ENCODE data around the gene FRZB. TPM values are rescaled to one million over a fixed set of nuclear protein-coding genes. Genes with fewer than 3 reads are reported as not detected.
A peak's percentile ranks its signal among the peaks of the same experiment; 100 is the strongest.

The FRZB gene, protein sequence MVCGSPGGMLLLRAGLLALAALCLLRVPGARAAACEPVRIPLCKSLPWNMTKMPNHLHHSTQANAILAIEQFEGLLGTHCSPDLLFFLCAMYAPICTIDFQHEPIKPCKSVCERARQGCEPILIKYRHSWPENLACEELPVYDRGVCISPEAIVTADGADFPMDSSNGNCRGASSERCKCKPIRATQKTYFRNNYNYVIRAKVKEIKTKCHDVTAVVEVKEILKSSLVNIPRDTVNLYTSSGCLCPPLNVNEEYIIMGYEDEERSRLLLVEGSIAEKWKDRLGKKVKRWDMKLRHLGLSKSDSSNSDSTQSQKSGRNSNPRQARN
- total RNA-seq (ENCODE audit: unreplicated experiment): 90.8 TPM
- long read RNA-seq, transcript FRZB-201 (6 exons, 3,162 nt): major isoform, 169 of 172 reads
- long read RNA-seq, partial matches to known transcripts: 1 of 172 reads
- long read RNA-seq, other reads (novel, unspliced or antisense): 2 of 172 reads

DNA sequence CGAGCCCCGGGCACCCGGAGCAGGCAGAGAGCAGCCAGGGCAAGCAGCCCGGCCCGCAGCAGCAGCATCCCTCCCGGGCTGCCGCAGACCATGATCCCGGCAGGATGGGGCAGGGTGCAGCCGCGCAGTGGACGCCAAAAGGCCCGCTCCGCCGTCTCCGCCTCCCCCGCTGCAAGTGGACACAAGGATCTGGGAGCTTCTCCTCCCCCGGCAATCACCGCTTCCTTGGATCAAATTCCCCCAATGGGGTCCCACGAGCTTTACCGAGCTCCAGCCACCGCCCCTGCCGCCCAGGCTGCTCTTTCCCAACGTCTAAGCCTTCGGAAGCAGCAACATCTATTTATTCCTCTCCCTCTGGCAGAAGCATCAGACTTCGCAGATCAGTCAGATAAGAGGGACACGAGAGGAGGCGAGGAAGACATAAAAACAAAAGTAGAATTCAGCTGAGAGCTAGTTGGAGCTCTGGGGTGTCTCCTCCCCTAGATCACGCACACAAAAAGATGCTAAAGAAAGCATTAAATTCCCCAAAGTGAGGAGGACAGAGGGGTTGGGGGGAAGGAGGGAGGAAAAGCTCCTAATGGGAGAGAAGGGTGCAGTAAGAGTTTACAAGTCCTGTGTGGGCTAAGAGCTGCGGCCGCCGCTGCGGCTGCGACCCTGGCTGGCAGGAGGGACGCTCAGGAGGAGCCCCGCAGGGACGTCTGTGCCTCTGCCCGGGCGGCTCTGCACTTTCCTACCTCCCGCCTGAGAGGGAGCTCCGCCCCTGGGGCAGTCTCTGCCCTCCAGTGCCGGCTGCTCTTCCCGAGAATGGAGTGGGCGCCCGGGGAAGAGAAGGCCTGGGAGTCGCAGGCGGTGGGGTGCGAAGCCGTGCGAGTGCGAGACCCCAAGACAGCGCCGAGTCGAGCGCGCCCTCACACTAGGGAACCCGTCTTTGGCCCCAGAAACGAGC is at the start of gene FRZB:
Gene FRZB, minus strand, starts transcription at position 177 of the 946 bp plus-strand sequence. Its CDS starts 85 bp downstream, at position 92.
- Mint-ChIP-seq H3K27ac (ENCODE audit: unreplicated experiment) (peak within 1 kb of the TSS; percentile 82), H3K36me3 (ENCODE audit: low read depth, unreplicated experiment) (peaks cover 12% of the 10 kb centered on the region), H3K4me1 (ENCODE audit: unreplicated experiment) (peaks cover 49% of the 10 kb centered on the region), H3K27me3 (ENCODE audit: unreplicated experiment) (peaks cover 5% of the 10 kb centered on the region), H3K9me3 (ENCODE audit: unreplicated experiment) (no peaks in the 10 kb centered on the region), H3K4me3 (ENCODE audit: unreplicated experiment) (peak within 1 kb of the TSS; percentile 96)
- TF ChIP-seq, protein P1, sequence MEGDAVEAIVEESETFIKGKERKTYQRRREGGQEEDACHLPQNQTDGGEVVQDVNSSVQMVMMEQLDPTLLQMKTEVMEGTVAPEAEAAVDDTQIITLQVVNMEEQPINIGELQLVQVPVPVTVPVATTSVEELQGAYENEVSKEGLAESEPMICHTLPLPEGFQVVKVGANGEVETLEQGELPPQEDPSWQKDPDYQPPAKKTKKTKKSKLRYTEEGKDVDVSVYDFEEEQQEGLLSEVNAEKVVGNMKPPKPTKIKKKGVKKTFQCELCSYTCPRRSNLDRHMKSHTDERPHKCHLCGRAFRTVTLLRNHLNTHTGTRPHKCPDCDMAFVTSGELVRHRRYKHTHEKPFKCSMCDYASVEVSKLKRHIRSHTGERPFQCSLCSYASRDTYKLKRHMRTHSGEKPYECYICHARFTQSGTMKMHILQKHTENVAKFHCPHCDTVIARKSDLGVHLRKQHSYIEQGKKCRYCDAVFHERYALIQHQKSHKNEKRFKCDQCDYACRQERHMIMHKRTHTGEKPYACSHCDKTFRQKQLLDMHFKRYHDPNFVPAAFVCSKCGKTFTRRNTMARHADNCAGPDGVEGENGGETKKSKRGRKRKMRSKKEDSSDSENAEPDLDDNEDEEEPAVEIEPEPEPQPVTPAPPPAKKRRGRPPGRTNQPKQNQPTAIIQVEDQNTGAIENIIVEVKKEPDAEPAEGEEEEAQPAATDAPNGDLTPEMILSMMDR (IDR thresholded peaks at IDR 0.05; ENCODE audit: unreplicated experiment): no peak
- DNase-seq (ENCODE audit: low spot score): peak; percentile 62

DNA sequence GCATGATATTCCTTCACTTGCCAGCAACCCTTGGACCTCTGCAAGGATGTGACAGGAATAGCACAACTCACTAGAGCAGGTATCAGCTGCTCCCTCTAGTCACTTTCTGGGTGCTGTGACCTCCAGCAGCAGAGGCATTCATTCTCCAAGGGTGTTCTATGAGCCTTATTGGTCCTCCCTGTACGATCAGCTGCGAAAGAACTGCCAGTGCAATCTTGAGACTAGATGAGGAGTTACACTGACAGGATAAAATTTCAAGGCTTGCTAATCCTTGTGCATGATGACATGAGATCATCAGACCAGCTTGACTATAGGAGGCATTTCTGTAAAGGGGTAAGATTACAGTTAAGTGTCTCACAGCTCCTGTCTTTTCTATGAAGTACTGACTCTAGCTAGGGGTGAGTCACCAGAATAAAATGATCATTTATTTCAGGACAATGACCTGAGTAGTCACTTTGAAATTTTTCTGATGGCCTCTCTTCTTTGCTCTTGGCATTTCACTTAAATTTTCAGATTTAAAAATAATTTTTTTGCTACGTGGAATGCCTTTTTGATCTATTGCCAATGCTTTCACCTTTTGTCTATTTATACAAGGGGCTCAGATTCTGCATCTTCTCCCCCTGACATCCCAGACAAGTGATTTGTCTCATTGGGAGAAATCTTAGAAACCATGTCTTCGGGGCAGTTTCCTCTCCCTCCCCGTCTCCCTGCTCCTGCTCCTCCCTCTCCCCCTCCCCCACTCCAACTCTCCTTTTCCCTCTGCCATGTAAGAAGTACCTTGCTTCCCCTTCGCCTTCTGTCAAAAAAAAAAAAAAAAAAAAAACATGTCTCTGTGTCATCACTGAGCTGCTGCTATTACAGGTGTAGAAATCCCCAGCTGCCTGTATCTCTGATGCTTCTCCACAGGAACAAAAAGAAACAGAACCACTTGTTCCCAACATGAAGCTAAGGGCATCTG is 49.2 kb upstream of the FRZB start:
- peaks cover 2% of the 10 kb centered on the region for H3K27me3 Mint-ChIP-seq (ENCODE audit: unreplicated experiment)
- H3K4me1 Mint-ChIP-seq (ENCODE audit: unreplicated experiment): peaks cover 13% of the 10 kb centered on the region
- TF ChIP-seq, protein P1 (IDR thresholded peaks at IDR 0.05; ENCODE audit: unreplicated experiment): no peak
- no peak overlapping the region for H3K4me3 Mint-ChIP-seq (ENCODE audit: unreplicated experiment)
- peaks cover 51% of the 10 kb centered on the region for H3K36me3 Mint-ChIP-seq (ENCODE audit: low read depth, unreplicated experiment)
- no peak for DNase-seq (ENCODE audit: low spot score)
- no peaks in the 10 kb centered on the region for H3K9me3 Mint-ChIP-seq (ENCODE audit: unreplicated experiment)
- no peak overlapping the region for H3K27ac Mint-ChIP-seq (ENCODE audit: unreplicated experiment)

DNA sequence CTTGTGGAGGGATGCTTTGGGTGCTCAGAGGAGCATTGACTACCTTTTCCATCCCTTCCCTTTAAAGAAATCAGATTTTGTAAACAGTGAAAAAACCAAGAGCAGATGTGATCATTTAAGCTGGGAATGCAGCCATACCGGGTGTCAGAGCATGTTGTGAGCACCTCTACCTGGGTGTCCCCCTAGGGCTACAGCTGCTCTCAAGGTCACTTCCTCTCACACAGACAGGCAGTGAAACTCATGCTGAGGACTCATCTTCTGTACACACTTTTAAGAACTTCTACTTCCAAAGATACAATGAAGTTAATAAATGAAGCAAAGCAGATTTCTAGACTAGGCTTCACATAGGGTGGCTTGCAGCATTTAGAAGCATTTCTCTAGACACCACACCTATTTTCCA is 48.4 kb upstream of the FRZB start:
- peaks cover 13% of the 10 kb centered on the region for H3K4me1 Mint-ChIP-seq (ENCODE audit: unreplicated experiment)
- peak overlapping the region; percentile 65 for H3K4me3 Mint-ChIP-seq (ENCODE audit: unreplicated experiment)
- no peak for DNase-seq (ENCODE audit: low spot score)
- H3K9me3 Mint-ChIP-seq (ENCODE audit: unreplicated experiment): no peaks in the 10 kb centered on the region
- TF ChIP-seq, protein P1 (IDR thresholded peaks at IDR 0.05; ENCODE audit: unreplicated experiment): no peak
- peaks cover 55% of the 10 kb centered on the region for H3K36me3 Mint-ChIP-seq (ENCODE audit: low read depth, unreplicated experiment)
- H3K27ac Mint-ChIP-seq (ENCODE audit: unreplicated experiment): no peak overlapping the region
- H3K27me3 Mint-ChIP-seq (ENCODE audit: unreplicated experiment): peaks cover 2% of the 10 kb centered on the region

DNA sequence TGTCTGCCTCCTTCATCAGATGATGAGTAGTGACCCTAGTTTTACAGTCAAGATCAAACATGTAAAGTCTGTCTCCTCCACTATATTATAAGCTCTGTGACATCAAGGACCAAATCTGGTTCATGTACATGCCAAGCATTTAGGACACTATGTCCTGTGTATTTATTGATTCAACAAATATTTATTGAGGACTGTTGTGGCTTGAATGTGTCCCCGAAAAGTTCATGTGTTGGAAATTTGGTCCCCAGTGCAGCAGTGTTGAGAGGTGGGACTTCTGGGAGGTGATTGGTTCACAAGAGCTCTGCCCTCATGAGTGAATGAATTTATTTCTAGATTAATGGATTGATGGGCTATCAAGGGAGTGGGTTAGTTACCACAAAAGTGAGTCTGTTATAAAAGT is 46.6 kb upstream of the FRZB start:
- Mint-ChIP-seq H3K9me3 (ENCODE audit: unreplicated experiment) (no peaks in the 10 kb centered on the region), H3K4me3 (ENCODE audit: unreplicated experiment) (no peak overlapping the region), H3K4me1 (ENCODE audit: unreplicated experiment) (peaks cover 16% of the 10 kb centered on the region), H3K27me3 (ENCODE audit: unreplicated experiment) (peaks cover 3% of the 10 kb centered on the region), H3K27ac (ENCODE audit: unreplicated experiment) (no peak overlapping the region), H3K36me3 (ENCODE audit: low read depth, unreplicated experiment) (peaks cover 48% of the 10 kb centered on the region)
- TF ChIP-seq, protein P1 (IDR thresholded peaks at IDR 0.05; ENCODE audit: unreplicated experiment): no peak
- no peak for DNase-seq (ENCODE audit: low spot score)
